ENCODE results near the gene CD247.

DNA sequence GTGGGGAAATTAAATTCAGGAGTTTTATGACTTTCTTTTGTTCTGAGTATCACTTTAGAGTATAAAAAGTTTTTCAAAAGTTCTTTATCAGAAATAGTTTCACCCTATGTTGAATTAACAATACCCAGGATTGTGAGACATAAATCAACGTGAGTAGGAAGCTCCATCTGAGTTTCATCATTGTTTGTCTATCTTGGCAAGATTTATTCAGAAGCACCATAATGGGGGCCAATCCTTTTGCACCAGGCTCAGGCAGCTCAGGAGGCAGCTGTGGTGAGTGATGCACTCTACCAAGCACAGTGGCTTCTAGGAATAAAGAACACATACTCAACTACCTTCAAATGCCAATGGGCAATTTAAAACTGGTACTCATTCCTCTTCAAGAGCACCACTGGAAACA, 23.3 kb upstream of the CD247 start:
- no peak for TF ChIP-seq POLR2AphosphoS5 (IDR thresholded peaks at IDR 0.05; ENCODE audit: low read depth, low read length)
- TF ChIP-seq, protein P1, sequence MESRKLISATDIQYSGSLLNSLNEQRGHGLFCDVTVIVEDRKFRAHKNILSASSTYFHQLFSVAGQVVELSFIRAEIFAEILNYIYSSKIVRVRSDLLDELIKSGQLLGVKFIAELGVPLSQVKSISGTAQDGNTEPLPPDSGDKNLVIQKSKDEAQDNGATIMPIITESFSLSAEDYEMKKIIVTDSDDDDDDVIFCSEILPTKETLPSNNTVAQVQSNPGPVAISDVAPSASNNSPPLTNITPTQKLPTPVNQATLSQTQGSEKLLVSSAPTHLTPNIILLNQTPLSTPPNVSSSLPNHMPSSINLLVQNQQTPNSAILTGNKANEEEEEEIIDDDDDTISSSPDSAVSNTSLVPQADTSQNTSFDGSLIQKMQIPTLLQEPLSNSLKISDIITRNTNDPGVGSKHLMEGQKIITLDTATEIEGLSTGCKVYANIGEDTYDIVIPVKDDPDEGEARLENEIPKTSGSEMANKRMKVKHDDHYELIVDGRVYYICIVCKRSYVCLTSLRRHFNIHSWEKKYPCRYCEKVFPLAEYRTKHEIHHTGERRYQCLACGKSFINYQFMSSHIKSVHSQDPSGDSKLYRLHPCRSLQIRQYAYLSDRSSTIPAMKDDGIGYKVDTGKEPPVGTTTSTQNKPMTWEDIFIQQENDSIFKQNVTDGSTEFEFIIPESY (IDR thresholded peaks at IDR 0.05; ENCODE audit: borderline replicate concordance, low read depth) = no peak
- TF ChIP-seq MEF2A (IDR thresholded peaks at IDR 0.05; ENCODE audit: borderline replicate concordance, low read depth) = no peak
- TF ChIP-seq, protein P2, sequence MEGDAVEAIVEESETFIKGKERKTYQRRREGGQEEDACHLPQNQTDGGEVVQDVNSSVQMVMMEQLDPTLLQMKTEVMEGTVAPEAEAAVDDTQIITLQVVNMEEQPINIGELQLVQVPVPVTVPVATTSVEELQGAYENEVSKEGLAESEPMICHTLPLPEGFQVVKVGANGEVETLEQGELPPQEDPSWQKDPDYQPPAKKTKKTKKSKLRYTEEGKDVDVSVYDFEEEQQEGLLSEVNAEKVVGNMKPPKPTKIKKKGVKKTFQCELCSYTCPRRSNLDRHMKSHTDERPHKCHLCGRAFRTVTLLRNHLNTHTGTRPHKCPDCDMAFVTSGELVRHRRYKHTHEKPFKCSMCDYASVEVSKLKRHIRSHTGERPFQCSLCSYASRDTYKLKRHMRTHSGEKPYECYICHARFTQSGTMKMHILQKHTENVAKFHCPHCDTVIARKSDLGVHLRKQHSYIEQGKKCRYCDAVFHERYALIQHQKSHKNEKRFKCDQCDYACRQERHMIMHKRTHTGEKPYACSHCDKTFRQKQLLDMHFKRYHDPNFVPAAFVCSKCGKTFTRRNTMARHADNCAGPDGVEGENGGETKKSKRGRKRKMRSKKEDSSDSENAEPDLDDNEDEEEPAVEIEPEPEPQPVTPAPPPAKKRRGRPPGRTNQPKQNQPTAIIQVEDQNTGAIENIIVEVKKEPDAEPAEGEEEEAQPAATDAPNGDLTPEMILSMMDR (IDR thresholded peaks at IDR 0.05) = no peak
- TF ChIP-seq EZH2phosphoT487 (IDR thresholded peaks at IDR 0.05; ENCODE audit: borderline replicate concordance, low read depth) = no peak
- no peak for TF ChIP-seq SIN3A (IDR thresholded peaks at IDR 0.05; ENCODE audit: borderline replicate concordance, low read depth, low read length)
- TF ChIP-seq TAF1 (IDR thresholded peaks at IDR 0.05; ENCODE audit: borderline replicate concordance, low read depth, low read length) = no peak

All from SK-N-SH (cell line).